HG03571 (cell line): Measurements from ENCODE around the gene ADA.
"Not testable (repeated sequence)": the region's sequence is repeated elsewhere in the genome, so short reads cannot be mapped to it uniquely, and the experiment has no call there.

Experiments used
- ATAC-seq: cut with Tn5 transposase; IDR thresholded peaks from one replicate; pipeline ENCODE4 v1.9.1; 2021; ENCODE audit not compliant: unreplicated experiment

Gene ADA

GRCh38 chr20:44601236-44601671 lies 50.2 kb downstream of the ADA start:
- no peak for ATAC-seq

GRCh38 chr20:44600758-44601201 lies 50.7 kb downstream of the ADA start:
- ATAC-seq: no peak

DNA sequence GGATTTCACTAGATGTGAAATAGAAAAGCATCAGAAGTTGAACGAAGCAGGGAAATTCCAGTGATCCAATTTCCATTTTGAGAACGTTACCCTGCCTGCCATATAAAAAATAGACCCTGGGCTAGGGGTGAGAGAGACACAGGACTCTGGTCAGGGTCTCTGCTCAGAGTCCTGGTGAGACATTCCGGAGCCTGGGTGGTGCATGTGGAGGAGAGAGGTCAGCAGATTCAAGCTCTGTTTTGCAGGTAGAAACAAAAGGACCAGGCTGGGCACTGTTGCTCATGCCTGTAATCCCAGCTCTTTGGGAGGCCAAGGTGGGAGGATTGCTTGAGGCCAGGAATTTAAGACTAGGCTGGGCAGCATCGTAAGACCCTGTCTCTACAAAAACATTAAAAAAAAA lies 51.2 kb downstream of the ADA start:
- ATAC-seq: no peak

DNA sequence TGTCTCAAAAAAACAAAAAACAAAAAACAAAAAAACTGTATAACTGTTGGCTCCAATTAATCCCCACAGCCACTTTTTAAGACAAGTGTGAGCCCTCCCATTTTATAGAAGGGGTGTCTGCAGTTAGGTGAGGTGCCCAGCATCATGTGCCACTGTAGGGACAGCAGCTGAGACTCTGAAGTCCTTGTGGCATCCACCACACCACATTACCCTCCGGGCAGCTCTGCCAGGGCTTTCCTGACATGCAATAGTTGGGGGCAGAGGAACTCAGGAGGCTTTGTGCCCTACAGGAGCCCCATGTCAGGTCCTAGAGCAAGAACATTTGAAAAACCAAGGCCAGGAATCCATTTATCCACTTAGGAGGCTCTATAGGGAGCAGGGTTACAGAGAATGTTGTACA lies 51.8 kb downstream of the ADA start:
- ATAC-seq: no peak

GRCh38 chr20:44598423-44599305 lies 52.8 kb downstream of the ADA start:
- ATAC-seq: peak; percentile 51

DNA sequence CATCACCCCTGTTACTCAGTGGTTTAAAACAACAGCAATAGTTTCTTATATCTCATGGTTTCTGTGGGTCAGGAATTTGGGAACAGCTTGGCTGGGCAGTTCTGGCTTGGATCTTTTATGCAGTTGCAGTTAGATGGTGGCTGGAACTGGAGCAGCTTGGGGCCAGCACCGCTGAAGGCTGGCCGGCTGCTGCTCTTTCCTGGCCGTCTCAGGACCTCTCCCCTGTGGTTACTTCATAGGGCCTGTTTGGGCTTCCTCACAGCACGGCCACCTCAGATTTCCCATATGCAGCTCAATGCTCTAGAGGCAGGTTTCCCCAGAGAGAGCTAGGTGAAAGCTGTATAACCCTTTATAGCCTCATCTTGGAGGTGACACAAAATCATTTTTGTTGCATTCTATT lies 53.6 kb downstream of the ADA start:
- peak; percentile 24 for ATAC-seq

DNA sequence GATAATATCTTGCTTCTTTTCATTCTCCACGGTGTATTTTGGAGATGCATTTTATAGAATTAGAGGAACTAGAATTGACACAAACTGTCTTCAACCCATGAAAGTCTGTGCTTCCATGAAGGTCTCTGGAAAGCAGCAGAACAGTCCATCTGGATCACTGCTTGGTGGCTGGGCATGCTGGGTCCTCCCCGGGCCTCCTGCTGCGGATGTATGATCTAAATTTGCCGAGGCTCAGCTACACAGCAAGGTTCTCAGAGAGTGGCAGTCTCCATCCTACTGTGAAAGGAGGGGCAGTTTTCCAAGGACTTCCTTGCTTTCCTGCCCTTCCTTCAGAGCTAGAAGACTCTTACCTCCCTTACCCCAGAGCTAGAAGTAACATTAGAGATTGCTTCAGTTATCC lies 54.0 kb downstream of the ADA start:
- ATAC-seq: no peak

- ATAC-seq: no peak
Measured at GRCh38 chr20:44596876-44597275, 54.6 kb downstream of the ADA start.

DNA sequence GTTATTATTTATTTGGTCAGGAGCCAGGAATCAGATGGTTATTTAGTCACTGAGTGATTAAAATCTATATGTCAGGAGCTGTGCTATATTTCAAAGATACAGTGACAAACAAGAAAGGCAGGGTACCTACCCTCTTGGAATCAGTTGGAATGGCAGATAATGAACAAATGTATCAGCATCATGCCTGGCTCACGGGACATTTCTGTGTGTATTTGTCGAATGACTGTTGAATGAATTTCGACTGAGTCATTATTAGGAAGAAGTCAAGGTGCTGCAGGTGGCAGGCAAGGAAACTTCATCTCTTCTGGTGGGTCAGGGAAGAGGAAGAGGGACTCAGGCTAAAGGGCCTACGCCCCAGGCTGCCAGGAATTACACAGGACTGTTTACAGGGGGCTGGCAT lies 55.5 kb downstream of the ADA start:
- no peak for ATAC-seq

DNA sequence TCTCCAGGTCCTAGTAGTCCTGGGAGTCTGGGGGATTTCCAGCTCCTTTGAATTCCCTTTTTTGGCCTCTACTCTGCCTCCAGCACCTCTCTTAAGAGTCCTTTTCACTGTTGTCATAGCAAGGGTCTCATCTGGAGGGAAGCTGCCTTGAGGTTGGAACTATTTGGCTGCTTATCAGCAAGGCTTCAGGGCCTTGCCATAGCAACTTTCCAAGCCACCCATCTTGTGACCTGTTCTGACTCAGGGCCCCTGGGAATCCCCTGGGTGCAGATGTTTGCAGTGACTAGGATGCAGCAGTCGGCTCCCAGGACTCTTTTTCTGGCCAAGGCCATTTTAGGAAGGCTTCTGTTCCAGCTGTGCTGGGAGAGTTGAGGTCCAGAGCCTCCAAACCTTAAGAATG lies 56.8 kb downstream of the ADA start:
- ATAC-seq: no peak

DNA sequence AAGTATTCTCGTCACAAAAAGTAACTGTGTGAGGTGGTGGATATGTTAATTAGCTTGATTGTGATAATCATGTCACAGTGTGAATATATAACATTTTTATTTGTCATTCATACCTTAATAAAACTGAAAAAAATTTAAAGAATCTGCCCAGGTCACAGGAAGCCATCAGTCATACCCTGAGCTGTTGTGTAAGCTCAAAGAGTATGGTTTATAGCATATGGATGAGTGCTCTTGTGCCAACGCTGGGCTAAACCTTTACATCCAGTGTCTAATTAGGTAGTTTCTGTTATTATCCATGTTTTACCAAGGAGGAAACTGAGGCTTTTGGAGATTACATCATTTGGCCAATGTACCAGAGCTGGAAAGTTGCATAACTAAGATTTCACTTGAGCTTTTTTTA lies 57.7 kb downstream of the ADA start:
- no peak for ATAC-seq

GRCh38 chr20:44592366-44592765 lies 59.1 kb downstream of the ADA start:
- no peak for ATAC-seq

DNA sequence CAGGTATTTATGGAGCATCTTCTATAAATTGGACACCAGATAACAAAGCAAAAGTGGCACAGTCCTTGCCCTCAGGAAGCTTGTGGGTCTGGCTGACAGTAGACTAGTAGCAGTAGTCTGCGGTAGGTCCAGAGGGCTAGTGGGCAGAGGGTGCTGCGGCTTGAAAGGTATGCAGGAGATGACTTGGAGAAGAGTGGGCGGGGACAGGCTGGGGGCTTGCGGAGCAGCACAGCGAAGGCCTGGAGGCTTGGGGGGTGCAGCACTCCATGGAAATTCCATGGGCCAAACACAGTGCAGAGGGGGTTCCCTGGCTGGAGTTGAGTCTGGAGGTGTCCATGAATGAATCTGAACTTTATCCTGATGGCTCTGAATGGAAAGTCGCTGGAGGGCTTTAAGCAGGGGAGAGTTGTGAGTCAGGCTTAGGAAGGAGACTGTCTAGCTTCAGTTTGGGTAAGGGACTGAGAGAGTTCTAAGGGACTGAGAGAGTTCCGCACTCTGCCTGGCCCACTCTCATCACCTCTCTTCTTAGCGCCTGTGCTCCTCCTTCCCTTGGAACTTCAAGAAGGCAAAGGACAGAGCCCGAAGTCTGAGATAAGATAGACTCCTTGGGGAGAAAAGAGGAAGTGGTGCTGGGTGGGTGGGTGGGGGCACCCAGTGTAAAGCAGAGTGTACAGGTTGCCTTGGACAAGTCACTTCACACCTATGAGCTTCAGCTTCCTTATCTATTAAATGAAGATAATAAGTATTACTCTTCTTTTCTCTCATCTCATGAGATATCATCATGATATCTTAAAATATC lies 60.3 kb downstream of the ADA start:
- ATAC-seq: no peak

- ATAC-seq: no peak
Measured at GRCh38 chr20:44589537-44589936, 62.0 kb downstream of the ADA start.

- ATAC-seq: not testable (repeated sequence)
Measured at GRCh38 chr20:44588321-44588720, 63.2 kb downstream of the ADA start.

GRCh38 chr20:44587035-44587980 lies 64.2 kb downstream of the ADA start:
- no peak for ATAC-seq

DNA sequence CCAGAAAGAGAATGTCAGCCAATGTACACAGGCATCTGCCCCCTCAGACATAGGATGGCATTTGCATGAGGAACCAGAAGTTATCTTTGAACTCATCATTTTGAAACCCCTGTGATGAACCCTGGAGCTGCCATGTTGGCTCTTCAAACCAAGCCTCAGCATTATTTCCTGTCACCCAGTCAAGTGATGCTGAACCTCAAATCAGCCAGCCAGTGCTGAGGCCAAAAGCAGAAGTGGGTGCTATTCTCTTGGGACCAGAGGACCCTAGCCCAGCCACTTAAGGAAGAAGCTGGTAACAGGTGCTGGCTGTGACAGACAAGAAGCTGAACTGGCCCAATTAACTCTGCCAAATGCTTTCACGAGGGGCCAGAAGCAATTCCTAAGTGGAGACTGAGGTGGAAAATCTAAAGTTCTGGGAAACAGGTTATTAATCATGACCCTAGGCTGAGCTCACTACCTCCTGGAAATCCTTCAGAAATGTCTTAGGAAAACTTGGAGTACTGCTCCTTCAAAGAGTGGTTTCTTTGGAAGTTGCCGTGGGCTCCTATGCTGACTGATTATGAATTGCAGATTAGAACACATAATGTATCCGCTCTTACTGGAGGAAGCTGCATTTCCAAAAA lies 65.1 kb downstream of the ADA start:
- ATAC-seq: peak; percentile 55

GRCh38 chr20:44585057-44585963 lies 66.2 kb downstream of the ADA start:
- ATAC-seq: no peak

DNA sequence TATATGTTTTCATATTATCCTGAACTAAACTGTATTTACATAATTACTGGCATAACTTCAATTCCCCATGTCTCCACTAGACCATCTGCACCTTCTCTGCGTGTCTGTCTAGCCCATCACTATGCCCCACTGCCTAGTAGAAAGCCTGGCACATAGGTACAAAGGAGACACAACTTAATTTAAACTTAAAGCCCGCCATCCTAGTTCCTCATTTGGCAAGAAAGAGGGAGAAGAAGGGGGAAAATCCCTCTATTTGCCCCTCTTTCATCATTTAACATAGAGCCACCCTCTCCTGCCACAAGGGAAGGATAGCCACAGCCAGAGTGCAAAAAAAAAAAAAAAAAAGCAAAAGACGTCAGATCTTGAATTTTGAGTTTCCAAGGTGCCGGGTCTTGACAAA lies 67.3 kb downstream of the ADA start:
- no peak for ATAC-seq
